Suprapubic skin (tissue), 4 donors: ENCODE results near the gene CASKIN1. TPM values are rescaled to one million over a fixed set of nuclear protein-coding genes. Genes with fewer than 3 reads are reported as not detected.
"Not testable (repeated sequence)": the region's sequence is repeated elsewhere in the genome, so short reads cannot be mapped to it uniquely, and the experiment has no call there.

ENCODE experiments used
- DNase-seq, 2 donors: peaks; one replicate each; pipeline ENCODE4 v3.0.0-alpha.2; 2019; ENCODE audit warnings: low spot score in 2 of 2
- H3K27ac ChIP-seq: fragments of 200-600 bp; sonication (generic); one replicate; pipeline ENCODE4 v1.5.1; 2019
- H3K27me3 ChIP-seq: fragments of 200-600 bp; sonication (generic); one replicate; pipeline ENCODE4 v1.5.1; 2019
- H3K36me3 ChIP-seq: fragments of 200-600 bp; sonication (generic); one replicate; pipeline ENCODE4 v1.5.1; 2019
- H3K4me1 ChIP-seq: fragments of 200-600 bp; sonication (generic); one replicate; pipeline ENCODE4 v1.5.1; 2019
- H3K4me3 ChIP-seq: fragments of 200-600 bp; sonication (generic); one replicate; pipeline ENCODE4 v1.5.1; 2019; ENCODE audit warnings: mild to moderate bottlenecking
- H3K9me3 ChIP-seq: fragments of 200-600 bp; sonication (generic); one replicate; pipeline ENCODE4 v1.5.1; 2019
- EP300 ChIP-seq: sonication (generic); formaldehyde crosslinking; IDR thresholded peaks from one replicate; pipeline ENCODE4 v1.6.1; 2017; ENCODE audit warnings: antibody characterized with exemption
- POLR2A ChIP-seq, 2 donors: fragments of 450-650 bp; IDR thresholded peaks; one replicate each; pipeline ENCODE4 v1.6.1; 2017; ENCODE audit warnings: antibody characterized with exemption in 2 of 2, mild to moderate bottlenecking in 2 of 2, moderate library complexity in 2 of 2
- POLR2AphosphoS5 ChIP-seq, 3 donors: sonication (generic); formaldehyde crosslinking; IDR thresholded peaks; one replicate each; pipeline ENCODE4 v1.6.1; 2017; ENCODE audit warnings: antibody characterized with exemption in 3 of 3
- WGBS: methylation state at CpG from one replicate; pipeline ENCODE4 v1.1.5; 2018; 5-methylcytosine and 5-hydroxymethylcytosine counted together
- total RNA-seq, 4 donors: library from RNA; depleted of rRNA; stranded (reverse); fragments of >200 nt; gene quantifications; one replicate each; pipeline ENCODE4 v1.1.0, GENCODE V29; 2016
- TF ChIP-seq, protein P1 (sequence below), 2 donors: fragments of 200-600 bp in 1 of 2; fragments of 450-650 bp in 1 of 2; sonication (generic) in 1 of 2; IDR thresholded peaks; one replicate each; pipeline ENCODE4 v1.5.1; 2016 to 2019; ENCODE audit warnings: antibody characterized with exemption in 2 of 2, mild to moderate bottlenecking in 1 of 2, moderate library complexity in 1 of 2

CASKIN1 gene
- total RNA-seq, 4 donors from 2014 or later: 0.49 to 1.5 (median 0.78) TPM

DNA sequence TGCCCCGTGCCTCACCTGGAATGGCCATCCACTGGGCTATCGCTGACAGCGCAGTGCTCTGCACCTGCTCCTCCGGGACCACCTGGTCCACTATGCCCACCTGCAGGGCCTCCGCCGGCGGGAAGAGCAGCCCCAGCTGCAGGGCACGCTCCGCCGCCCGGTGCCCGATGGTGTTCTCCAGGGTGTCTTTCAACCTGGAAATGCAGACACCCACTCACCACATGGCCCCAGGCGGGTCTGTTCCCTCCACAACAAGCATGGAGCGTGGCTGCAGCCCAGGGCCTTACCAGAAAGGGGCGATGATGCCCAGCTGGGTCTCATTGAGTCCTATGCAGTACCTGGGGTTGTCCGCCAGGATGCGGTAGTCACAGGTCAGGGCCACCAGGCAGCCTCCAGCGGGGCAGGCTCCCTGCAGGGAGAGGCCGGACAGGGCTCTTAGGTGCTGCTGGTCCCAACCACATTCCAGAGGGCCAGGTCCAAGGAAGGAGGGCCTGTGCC is 46.7 kb upstream of the CASKIN1 start:
- 95% methylated on average over 11 of the region's 19 CpGs for WGBS
- no peak for DNase-seq
- H3K27me3 ChIP-seq: peaks cover under 1% of the 10 kb centered on the region
- TF ChIP-seq EP300: no peak
- TF ChIP-seq POLR2AphosphoS5 (IDR thresholded peaks at IDR 0.05): no peak
- TF ChIP-seq, protein P1, sequence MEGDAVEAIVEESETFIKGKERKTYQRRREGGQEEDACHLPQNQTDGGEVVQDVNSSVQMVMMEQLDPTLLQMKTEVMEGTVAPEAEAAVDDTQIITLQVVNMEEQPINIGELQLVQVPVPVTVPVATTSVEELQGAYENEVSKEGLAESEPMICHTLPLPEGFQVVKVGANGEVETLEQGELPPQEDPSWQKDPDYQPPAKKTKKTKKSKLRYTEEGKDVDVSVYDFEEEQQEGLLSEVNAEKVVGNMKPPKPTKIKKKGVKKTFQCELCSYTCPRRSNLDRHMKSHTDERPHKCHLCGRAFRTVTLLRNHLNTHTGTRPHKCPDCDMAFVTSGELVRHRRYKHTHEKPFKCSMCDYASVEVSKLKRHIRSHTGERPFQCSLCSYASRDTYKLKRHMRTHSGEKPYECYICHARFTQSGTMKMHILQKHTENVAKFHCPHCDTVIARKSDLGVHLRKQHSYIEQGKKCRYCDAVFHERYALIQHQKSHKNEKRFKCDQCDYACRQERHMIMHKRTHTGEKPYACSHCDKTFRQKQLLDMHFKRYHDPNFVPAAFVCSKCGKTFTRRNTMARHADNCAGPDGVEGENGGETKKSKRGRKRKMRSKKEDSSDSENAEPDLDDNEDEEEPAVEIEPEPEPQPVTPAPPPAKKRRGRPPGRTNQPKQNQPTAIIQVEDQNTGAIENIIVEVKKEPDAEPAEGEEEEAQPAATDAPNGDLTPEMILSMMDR (IDR thresholded peaks at IDR 0.05): no peak
- TF ChIP-seq POLR2A (IDR thresholded peaks at IDR 0.05): no peak
- no peaks in the 10 kb centered on the region for H3K9me3 ChIP-seq
- H3K4me3 ChIP-seq: no peak overlapping the region
- H3K27ac ChIP-seq: no peak overlapping the region
- peaks cover 9% of the 10 kb centered on the region for H3K4me1 ChIP-seq
- H3K36me3 ChIP-seq: peaks cover 64% of the 10 kb centered on the region

DNA sequence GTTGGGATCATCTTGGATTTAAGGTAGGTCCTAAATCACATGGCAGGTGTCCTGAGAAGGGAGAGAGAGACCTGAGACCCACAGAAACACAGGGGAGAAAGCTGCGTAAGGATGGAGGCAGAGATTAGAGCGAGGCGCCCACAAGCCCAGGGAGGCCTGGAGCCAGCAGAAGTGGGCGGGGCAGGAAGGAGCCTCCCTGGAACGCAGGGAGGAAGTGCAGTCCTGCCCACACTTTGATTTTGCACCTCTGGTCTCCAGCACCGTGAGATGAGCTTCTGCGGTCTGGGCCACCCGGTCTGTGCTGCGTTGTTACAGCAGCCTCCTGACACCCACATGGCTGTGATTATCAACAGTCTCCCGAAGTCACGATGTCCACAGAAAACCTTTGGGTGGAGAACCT is 46.2 kb upstream of the CASKIN1 start:
- H3K27me3 ChIP-seq: peaks cover 6% of the 10 kb centered on the region
- 68% methylated on average over 11 of the region's 11 CpGs for WGBS
- TF ChIP-seq POLR2AphosphoS5 (IDR thresholded peaks at IDR 0.05) (no peak), EP300 (no peak), POLR2A (IDR thresholded peaks at IDR 0.05) (no peak)
- TF ChIP-seq, protein P1 (IDR thresholded peaks at IDR 0.05): no peak
- peaks cover 14% of the 10 kb centered on the region for H3K4me1 ChIP-seq
- no peak overlapping the region for H3K4me3 ChIP-seq
- H3K27ac ChIP-seq: no peak overlapping the region
- no peaks in the 10 kb centered on the region for H3K9me3 ChIP-seq
- DNase-seq: no peak
- peaks cover 64% of the 10 kb centered on the region for H3K36me3 ChIP-seq

- H3K36me3 ChIP-seq: peaks cover 53% of the 10 kb centered on the region
These were observed 43.9 kb upstream of the CASKIN1 start for GRCh38 chr16:2240331-2240730.

GRCh38 chr16:2238838-2239675 is 42.7 kb upstream of the CASKIN1 start:
- WGBS: 80% methylated on average over 8 of the region's 15 CpGs

More at GRCh38 chr16:2240331-2240730, 43.9 kb upstream of the CASKIN1 start:
- not testable (repeated sequence) for H3K4me3 ChIP-seq, H3K9me3 ChIP-seq, H3K27ac ChIP-seq, DNase-seq
- Histone ChIP-seq H3K27me3 (peaks cover 19% of the 10 kb centered on the region), H3K4me1 (peaks cover 35% of the 10 kb centered on the region)
- WGBS: 65% methylated on average over 9 of the region's 9 CpGs

GRCh38 chr16:2238150-2238837 is 41.9 kb upstream of the CASKIN1 start:
- H3K27me3 ChIP-seq: peaks cover 19% of the 10 kb centered on the region
- no peak overlapping the region for H3K4me3 ChIP-seq
- H3K9me3 ChIP-seq: no peaks in the 10 kb centered on the region
- H3K27ac ChIP-seq: no peak overlapping the region
- peak in 1 of 2 donors; percentile 72 for DNase-seq
- 49% methylated on average over 7 of the region's 18 CpGs for WGBS
- H3K4me1 ChIP-seq: peaks cover 35% of the 10 kb centered on the region
- TF ChIP-seq POLR2AphosphoS5 (IDR thresholded peaks at IDR 0.05): no peak
- TF ChIP-seq EP300: no peak
- TF ChIP-seq, protein P1 (IDR thresholded peaks at IDR 0.05): no peak
- H3K36me3 ChIP-seq: peaks cover 54% of the 10 kb centered on the region

More at GRCh38 chr16:2238838-2239675, 42.7 kb upstream of the CASKIN1 start:
- H3K27ac ChIP-seq: no peak overlapping the region
- H3K27me3 ChIP-seq: peaks cover 19% of the 10 kb centered on the region
- H3K4me3 ChIP-seq: no peak overlapping the region
- H3K36me3 ChIP-seq: peaks cover 54% of the 10 kb centered on the region
- TF ChIP-seq, protein P1 (IDR thresholded peaks at IDR 0.05): no peak
- no peak for TF ChIP-seq POLR2AphosphoS5 (IDR thresholded peaks at IDR 0.05)
- no peak for TF ChIP-seq EP300
- TF ChIP-seq POLR2A (IDR thresholded peaks at IDR 0.05): no peak
- no peak for DNase-seq
- H3K4me1 ChIP-seq: peaks cover 35% of the 10 kb centered on the region
- no peaks in the 10 kb centered on the region for H3K9me3 ChIP-seq
